ENCODE results near the gene PIP4P1. TPM values are rescaled to one million over a fixed set of nuclear protein-coding genes. Genes with fewer than 3 reads are reported as not detected.
A peak's percentile ranks its signal among the peaks of the same experiment; 100 is the strongest.

PIP4P1 gene
- total RNA-seq, 5 donors from 2014 or later (not counting 1 experiment from before 2014, with no cell fraction given) = 54.2 to 72.8 (median 57.5) TPM

GRCh38 chr14:20436363-20436755, 24.9 kb downstream of the PIP4P1 start:
- H3K4me3 Mint-ChIP-seq = no peak overlapping the region
- H3K9me3 Mint-ChIP-seq = no peaks in the 10 kb centered on the region
- Histone ChIP-seq H3K9me3 (no peaks in the 10 kb centered on the region), H3K27me3 (replicated peaks in 1 of 2; ENCODE audit: control insufficient read depth in 2 of 2, extremely low read depth in 1 of 2, insufficient read depth in 2 of 2, low read length in 1 of 2) (peaks cover 0 to 6% of the 10 kb centered on the region in 2 experiments), H3K4me3 (ENCODE audit: control insufficient read depth in 1 of 2, extremely low read depth in 1 of 2, low read length in 1 of 2) (no peak overlapping the region), H3K36me3 (ENCODE audit: control insufficient read depth in 2 of 2, extremely low read depth in 1 of 2, insufficient read depth in 1 of 2, low read length in 1 of 2) (no peaks in the 10 kb centered on the region), H3K4me1 (ENCODE audit: control insufficient read depth in 1 of 2, extremely low read depth in 1 of 2, insufficient read depth in 2 of 2, low read length in 2 of 2) (peaks cover 7 to 15% of the 10 kb centered on the region in 2 experiments), H3K27ac (ENCODE audit: low read length) (no peak overlapping the region)
- peaks cover 12 to 19% (median 17%) of the 10 kb centered on the region in 3 donors for H3K4me1 Mint-ChIP-seq
- ChIA-PET POLR2A (no interaction called here), CTCF (no interaction called here)
- no peaks in the 10 kb centered on the region for H3K36me3 Mint-ChIP-seq
- H3K27me3 Mint-ChIP-seq = no peaks in the 10 kb centered on the region
- WGBS (ENCODE audit: insufficient coverage) = 100% methylated on average over 2 of the region's 4 CpGs
- no peak for DNase-seq
- ATAC-seq (replicated peaks in 1 of 4) = no peak
- no peak overlapping the region for H3K27ac Mint-ChIP-seq

GRCh38 chr14:20435582-20436362, 25.5 kb downstream of the PIP4P1 start, which contains the start of gene KLHL33:
Gene KLHL33, minus strand, starts transcription at chr14:20436166. Its CDS starts 355 bp downstream, at chr14:20435811.
- Mint-ChIP-seq H3K27me3 (no peaks in the 10 kb centered on the region), H3K9me3 (no peaks in the 10 kb centered on the region), H3K4me3 (no peak within 1 kb of the TSS), H3K4me1 (peaks cover 7 to 14% (median 11%) of the 10 kb centered on the region in 3 donors), H3K36me3 (no peaks in the 10 kb centered on the region), H3K27ac (no peak within 1 kb of the TSS)
- POLR2A ChIA-PET = no interaction called here
- Histone ChIP-seq H3K4me1 (ENCODE audit: control insufficient read depth in 1 of 2, extremely low read depth in 1 of 2, insufficient read depth in 2 of 2, low read length in 2 of 2) (peaks cover 4 to 9% of the 10 kb centered on the region in 2 experiments), H3K36me3 (ENCODE audit: control insufficient read depth in 2 of 2, extremely low read depth in 1 of 2, insufficient read depth in 1 of 2, low read length in 1 of 2) (no peaks in the 10 kb centered on the region), H3K9me3 (no peaks in the 10 kb centered on the region), H3K4me3 (ENCODE audit: control insufficient read depth in 1 of 2, extremely low read depth in 1 of 2, low read length in 1 of 2) (no peak within 1 kb of the TSS), H3K27ac (ENCODE audit: low read length) (no peak within 1 kb of the TSS), H3K27me3 (replicated peaks in 1 of 2; ENCODE audit: control insufficient read depth in 2 of 2, extremely low read depth in 1 of 2, insufficient read depth in 2 of 2, low read length in 1 of 2) (peaks cover 0 to 6% of the 10 kb centered on the region in 2 experiments)
- no peak for DNase-seq
- WGBS (ENCODE audit: insufficient coverage) = 91% methylated on average over 9 of the region's 17 CpGs
- CTCF ChIA-PET = no interaction called here
- ATAC-seq (replicated peaks in 1 of 4) = no peak

GRCh38 chr14:20434701-20435581, 26.3 kb downstream of the PIP4P1 start:
- H3K4me1 Mint-ChIP-seq = peaks cover 2 to 8% (median 6%) of the 10 kb centered on the region in 3 donors
- ATAC-seq (replicated peaks in 1 of 4) (no peak), DNase-seq (no peak)
- H3K36me3 ChIP-seq (ENCODE audit: control insufficient read depth in 2 of 2, extremely low read depth in 1 of 2, insufficient read depth in 1 of 2, low read length in 1 of 2) = no peaks in the 10 kb centered on the region
- no peaks in the 10 kb centered on the region for H3K36me3 Mint-ChIP-seq
- peaks cover 0 to 6% of the 10 kb centered on the region in 2 experiments for H3K27me3 ChIP-seq (replicated peaks in 1 of 2; ENCODE audit: control insufficient read depth in 2 of 2, extremely low read depth in 1 of 2, insufficient read depth in 2 of 2, low read length in 1 of 2)
- no peak overlapping the region for H3K4me3 ChIP-seq (ENCODE audit: control insufficient read depth in 1 of 2, extremely low read depth in 1 of 2, low read length in 1 of 2)
- H3K4me1 ChIP-seq (ENCODE audit: control insufficient read depth in 1 of 2, extremely low read depth in 1 of 2, insufficient read depth in 2 of 2, low read length in 2 of 2) = peaks cover 0 to 5% of the 10 kb centered on the region in 2 experiments
- no peak overlapping the region for H3K27ac ChIP-seq (ENCODE audit: low read length)
- H3K4me3 Mint-ChIP-seq = no peak overlapping the region
- ChIA-PET POLR2A (no interaction called here), CTCF (interaction anchor here in 1 of 2 donors (1.2 kb wide), 1 partner anchor 19 kb away, joined by 3 read pairs; no protein-coding TSS in a partner anchor)
- no peak overlapping the region for H3K27ac Mint-ChIP-seq
- WGBS (ENCODE audit: insufficient coverage) = 93% methylated on average over 38 of the region's 44 CpGs
- H3K9me3 ChIP-seq = no peaks in the 10 kb centered on the region
- H3K9me3 Mint-ChIP-seq = no peaks in the 10 kb centered on the region
- H3K27me3 Mint-ChIP-seq = no peaks in the 10 kb centered on the region

DNA sequence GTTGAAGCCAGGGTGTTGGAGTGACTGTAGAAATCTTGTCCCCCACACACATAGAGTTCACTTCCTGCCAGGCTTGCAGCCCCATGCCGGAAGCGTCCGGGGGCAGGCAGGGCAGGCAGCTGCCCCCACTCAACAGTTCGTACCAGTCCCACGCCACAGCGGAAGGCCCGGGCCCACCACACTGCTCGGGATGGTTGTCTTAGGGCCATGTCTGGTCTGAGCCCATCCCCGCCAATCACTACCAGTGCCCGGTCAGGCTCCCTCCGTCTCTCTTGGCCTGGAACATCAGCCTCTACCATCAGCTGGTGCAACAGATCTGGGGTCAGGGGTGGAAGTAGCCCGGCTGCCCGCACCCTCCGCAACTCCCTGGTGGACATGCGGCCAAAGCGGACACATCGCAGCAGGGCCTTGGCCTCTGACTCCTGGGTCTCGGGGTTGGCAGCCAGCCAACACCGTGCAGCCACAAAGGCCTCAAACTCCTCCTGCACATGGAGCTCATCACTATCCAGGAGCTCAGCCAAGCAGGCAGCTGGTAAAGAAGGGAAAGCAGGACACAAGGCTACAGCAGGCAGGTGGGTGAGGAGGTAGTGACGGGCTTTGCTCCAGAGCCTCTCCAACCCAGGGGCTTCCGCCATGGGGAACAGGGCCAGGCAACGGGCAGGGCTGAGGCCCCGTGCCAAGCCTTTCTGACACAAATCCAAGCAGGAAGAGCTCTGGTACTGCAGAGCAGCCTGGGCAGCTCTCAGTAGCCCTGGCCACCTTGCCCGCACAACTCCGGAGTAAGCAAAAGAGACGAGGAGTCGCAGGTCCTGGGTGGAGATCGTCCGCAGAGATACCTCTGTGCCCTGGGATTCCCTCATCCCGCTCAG, 31.2 kb downstream of the PIP4P1 start:
- Histone ChIP-seq H3K9me3 (no peaks in the 10 kb centered on the region), H3K27ac (ENCODE audit: low read length) (no peak overlapping the region), H3K36me3 (ENCODE audit: control insufficient read depth in 2 of 2, extremely low read depth in 1 of 2, insufficient read depth in 1 of 2, low read length in 1 of 2) (no peaks in the 10 kb centered on the region), H3K4me1 (ENCODE audit: control insufficient read depth in 1 of 2, extremely low read depth in 1 of 2, insufficient read depth in 2 of 2, low read length in 2 of 2) (peaks cover 18 to 32% of the 10 kb centered on the region in 2 experiments), H3K27me3 (replicated peaks in 1 of 2; ENCODE audit: control insufficient read depth in 2 of 2, extremely low read depth in 1 of 2, insufficient read depth in 2 of 2, low read length in 1 of 2) (no peaks in the 10 kb centered on the region), H3K4me3 (ENCODE audit: control insufficient read depth in 1 of 2, extremely low read depth in 1 of 2, low read length in 1 of 2) (no peak overlapping the region)
- 77% methylated on average over 20 of the region's 30 CpGs for WGBS (ENCODE audit: insufficient coverage)
- no peaks in the 10 kb centered on the region for H3K27me3 Mint-ChIP-seq
- peak overlapping the region in 1 of 3 donors; percentile 52 for H3K4me3 Mint-ChIP-seq
- ChIA-PET POLR2A (interaction anchor here in 1 of 2 donors (0.5 kb wide), 1 partner anchor 224 kb away, joined by 3 read pairs; no protein-coding TSS in a partner anchor), CTCF (no interaction called here)
- peaks cover 28 to 31% (median 30%) of the 10 kb centered on the region in 3 donors for H3K4me1 Mint-ChIP-seq
- H3K9me3 Mint-ChIP-seq = no peaks in the 10 kb centered on the region
- H3K27ac Mint-ChIP-seq = peak overlapping the region in 1 of 2 donors; percentile 87
- H3K36me3 Mint-ChIP-seq = no peaks in the 10 kb centered on the region
- peak; percentile 55 to 86 (median 64) for ATAC-seq (replicated peaks in 1 of 4)
- DNase-seq = peak in 6 of 35 experiments; percentile 5 to 34 (median 18)

- H3K4me1 Mint-ChIP-seq = peaks cover 28 to 31% (median 30%) of the 10 kb centered on the region in 3 donors
- H3K36me3 ChIP-seq (ENCODE audit: control insufficient read depth in 2 of 2, extremely low read depth in 1 of 2, insufficient read depth in 1 of 2, low read length in 1 of 2) = no peaks in the 10 kb centered on the region
- H3K36me3 Mint-ChIP-seq = no peaks in the 10 kb centered on the region
- no peak overlapping the region for H3K4me3 ChIP-seq (ENCODE audit: control insufficient read depth in 1 of 2, extremely low read depth in 1 of 2, low read length in 1 of 2)
- ChIA-PET POLR2A (interaction anchor here (0.6 kb wide), 2 partner anchors 23 to 639 kb away, joined by 4 to 5 read pairs; no protein-coding TSS in a partner anchor), CTCF (no interaction called here)
- H3K9me3 ChIP-seq = no peaks in the 10 kb centered on the region
- no peaks in the 10 kb centered on the region for H3K27me3 Mint-ChIP-seq
- peaks cover 18 to 32% of the 10 kb centered on the region in 2 experiments for H3K4me1 ChIP-seq (ENCODE audit: control insufficient read depth in 1 of 2, extremely low read depth in 1 of 2, insufficient read depth in 2 of 2, low read length in 2 of 2)
- no peak overlapping the region for H3K27ac ChIP-seq (ENCODE audit: low read length)
- H3K9me3 Mint-ChIP-seq = no peaks in the 10 kb centered on the region
- peak overlapping the region; percentile 4 to 87 for H3K27ac Mint-ChIP-seq
- peak overlapping the region in 1 of 3 donors; percentile 52 for H3K4me3 Mint-ChIP-seq
- no peak for DNase-seq
- WGBS (ENCODE audit: insufficient coverage) = no CpG with 5 or more reads among the region's 5 CpGs
- H3K27me3 ChIP-seq (replicated peaks in 1 of 2; ENCODE audit: control insufficient read depth in 2 of 2, extremely low read depth in 1 of 2, insufficient read depth in 2 of 2, low read length in 1 of 2) = no peaks in the 10 kb centered on the region
- no peak for ATAC-seq (replicated peaks in 1 of 4)
These were observed 32.4 kb downstream of the PIP4P1 start for GRCh38 chr14:20428802-20429201.

Data from T-cell (primary cell).